ENCODE results near the gene DIAPH3.

Gene DIAPH3

GRCh38 chr13:59672445-59672844, 491.3 kb downstream of the DIAPH3 start:
- no peak overlapping the region for H3K27ac ChIP-seq
- POLR2A ChIA-PET (ENCODE audit: low non-redundant PET): no interaction called here
- CTCF ChIA-PET: interaction anchor here (1.2 kb wide), 1 partner anchor 872 kb away, joined by 3 read pairs; no protein-coding TSS in a partner anchor
- no peak for TF ChIP-seq CTCF (conservative IDR thresholded peaks at IDR 0.05; ENCODE audit: low read depth)
- DNase-seq (ENCODE audit: low spot score): no peak

GRCh38 chr13:59671881-59672280, 491.8 kb downstream of the DIAPH3 start:
- H3K27ac ChIP-seq: no peak overlapping the region
- no peak for TF ChIP-seq CTCF (conservative IDR thresholded peaks at IDR 0.05; ENCODE audit: low read depth)
- ChIA-PET POLR2A (ENCODE audit: low non-redundant PET) (no interaction called here), CTCF (interaction anchor here (0.9 to 1.2 kb wide), 2 partner anchors 11 to 873 kb away, joined by 3 read pairs; no protein-coding TSS in a partner anchor)
- no peak for DNase-seq (ENCODE audit: low spot score)

- ChIA-PET CTCF (no interaction called here), POLR2A (ENCODE audit: low non-redundant PET) (no interaction called here)
- no peak overlapping the region for H3K27ac ChIP-seq
- DNase-seq (ENCODE audit: low spot score): no peak
- no peak for TF ChIP-seq CTCF (conservative IDR thresholded peaks at IDR 0.05; ENCODE audit: low read depth)
Measured at GRCh38 chr13:59666504-59666903, 497.2 kb downstream of the DIAPH3 start.

- TF ChIP-seq CTCF (conservative IDR thresholded peaks at IDR 0.05; ENCODE audit: low read depth): no peak
- POLR2A ChIA-PET (ENCODE audit: low non-redundant PET): no interaction called here
- CTCF ChIA-PET: no interaction called here
- no peak for DNase-seq (ENCODE audit: low spot score)
- H3K27ac ChIP-seq: no peak overlapping the region
Measured at GRCh38 chr13:59665732-59666131, 498.0 kb downstream of the DIAPH3 start.

- TF ChIP-seq CTCF (conservative IDR thresholded peaks at IDR 0.05; ENCODE audit: low read depth): no peak
- ChIA-PET POLR2A (ENCODE audit: low non-redundant PET) (no interaction called here), CTCF (no interaction called here)
- DNase-seq (ENCODE audit: low spot score): no peak
- H3K27ac ChIP-seq: no peak overlapping the region
Measured at GRCh38 chr13:59665184-59665583, 498.5 kb downstream of the DIAPH3 start.

GRCh38 chr13:59664586-59664985, 499.1 kb downstream of the DIAPH3 start:
- ChIA-PET POLR2A (ENCODE audit: low non-redundant PET) (no interaction called here), CTCF (no interaction called here)
- TF ChIP-seq CTCF (conservative IDR thresholded peaks at IDR 0.05; ENCODE audit: low read depth): no peak
- no peak for DNase-seq (ENCODE audit: low spot score)
- H3K27ac ChIP-seq: no peak overlapping the region

- DNase-seq (ENCODE audit: low spot score): no peak
- ChIA-PET CTCF (no interaction called here), POLR2A (ENCODE audit: low non-redundant PET) (no interaction called here)
- no peak for TF ChIP-seq CTCF (conservative IDR thresholded peaks at IDR 0.05; ENCODE audit: low read depth)
- H3K27ac ChIP-seq: no peak overlapping the region
Measured at GRCh38 chr13:59663707-59664106, 500.0 kb downstream of the DIAPH3 start.

Data from RWPE1 (cell line).